Natural killer cell (primary cell): Measurements from ENCODE around the gene NRG3. TPM values are rescaled to one million over a fixed set of nuclear protein-coding genes. Genes with fewer than 3 reads are reported as not detected.

ENCODE experiments used
- ATAC-seq, 3 donors: fragments of 150-1000 bp in 2 of 3; fragments of 200-7000 bp in 1 of 3; cut with Tn5 transposase; 1 replicate in 1 of 3; 2 replicates in 2 of 3; pipeline ENCODE4 v1.10.0; 2021; ENCODE audit warnings: mild to moderate bottlenecking in 2 of 3, moderate library complexity in 2 of 3
- DNase-seq, 2 donors: peaks; one replicate each; pipeline versions ENCODE4 v3.0.0 to v3.0.0-alpha.2; 2013 to 2021; ENCODE audit warnings: mixed read lengths in 1 of 2
- H3K27ac ChIP-seq: one replicate; pipeline ENCODE4 v1.5.1; 2013; ENCODE audit warnings: mild to moderate bottlenecking, low read length
- H3K27me3 ChIP-seq: one replicate; pipeline ENCODE4 v1.6.1; 2013; ENCODE audit warnings: low read length; ENCODE audit not compliant: control insufficient read depth, insufficient read depth
- H3K36me3 ChIP-seq: one replicate; pipeline ENCODE4 v1.6.1; 2013; ENCODE audit warnings: low read length; ENCODE audit not compliant: control insufficient read depth, insufficient read depth
- H3K4me1 ChIP-seq: one replicate; pipeline ENCODE4 v1.6.1; 2013; ENCODE audit warnings: low read length; ENCODE audit not compliant: control insufficient read depth, insufficient read depth
- H3K4me3 ChIP-seq: one replicate; pipeline ENCODE4 v1.5.1; 2013; ENCODE audit warnings: low read length
- H3K9me3 ChIP-seq: one replicate; pipeline ENCODE4 v1.6.1; 2013; ENCODE audit warnings: low read length; ENCODE audit not compliant: control insufficient read depth, insufficient read depth
- H3K27ac Mint-ChIP-seq, 2 donors: one replicate each; pipeline ENCODE4 v1.8.0; 2022; ENCODE audit warnings: mild to moderate bottlenecking in 2 of 2, mixed read lengths in 2 of 2, moderate library complexity in 1 of 2
- H3K27me3 Mint-ChIP-seq, 2 donors: one replicate each; pipeline ENCODE4 v1.8.0; 2022; ENCODE audit warnings: low read depth in 2 of 2, mixed read lengths in 2 of 2
- H3K36me3 Mint-ChIP-seq: one replicate; pipeline ENCODE4 v1.8.0; 2022; ENCODE audit warnings: mixed read lengths
- H3K4me1 Mint-ChIP-seq, 2 donors: one replicate each; pipeline ENCODE4 v1.8.0; 2022; ENCODE audit warnings: mixed read lengths in 2 of 2
- H3K4me3 Mint-ChIP-seq: one replicate; pipeline ENCODE4 v1.8.0; 2022; ENCODE audit warnings: mild to moderate bottlenecking, moderate library complexity, mixed read lengths
- H3K9me3 Mint-ChIP-seq, 2 donors: one replicate each; pipeline ENCODE4 v1.8.0; 2022; ENCODE audit warnings: mixed read lengths in 2 of 2
- CTCF ChIP-seq: fragments of 200-600 bp; IDR thresholded peaks from one replicate; pipeline ENCODE4 v1.8.0; 2022; ENCODE audit warnings: antibody characterized with exemption
- WGBS: methylation state at CpG from one replicate; pipeline ENCODE4 v1.1.7; 2013; ENCODE audit warnings: missing lambda C conversion rate; ENCODE audit not compliant: insufficient coverage; 5-methylcytosine and 5-hydroxymethylcytosine counted together
- intact Hi-C: fragments of 100-400 bp; cut with micrococcal nuclease; formaldehyde crosslinking; loops from one replicate; pipeline ENCODE4 v1.14.2; 2022
- total RNA-seq, 4 donors: library from RNA; stranded (reverse); fragments of 120-200 nt in 1 of 4; gene quantifications; one replicate each; pipeline versions ENCODE4 v1.2.3 to v1.2.4, GENCODE V29; 2013 to 2022

The NRG3 gene
- total RNA-seq, 3 donors from 2014 or later (not counting 1 experiment from before 2014, with no cell fraction given), result not detected

- Mint-ChIP-seq H3K27ac (no peak overlapping the region), H3K4me3 (no peak overlapping the region), H3K9me3 (peaks cover 7 to 8% of the 10 kb centered on the region in 2 donors), H3K4me1 (no peaks in the 10 kb centered on the region), H3K36me3 (no peaks in the 10 kb centered on the region), H3K27me3 (no peaks in the 10 kb centered on the region)
- no peak for TF ChIP-seq CTCF
- Histone ChIP-seq H3K4me3 (no peak overlapping the region), H3K27ac (no peak overlapping the region), H3K4me1 (no peaks in the 10 kb centered on the region), H3K36me3 (no peaks in the 10 kb centered on the region), H3K27me3 (no peaks in the 10 kb centered on the region), H3K9me3 (no peaks in the 10 kb centered on the region)
- intact Hi-C loops, result no loop called here
- ATAC-seq (no peak), DNase-seq (no peak)
- 88% methylated on average over 1 of the region's 1 CpG for WGBS
These were observed 663.3 kb downstream of the NRG3 start for GRCh38 chr10:82538272-82538671.

- H3K36me3 Mint-ChIP-seq, result no peaks in the 10 kb centered on the region
- Histone ChIP-seq H3K9me3 (no peaks in the 10 kb centered on the region), H3K27me3 (no peaks in the 10 kb centered on the region), H3K4me1 (no peaks in the 10 kb centered on the region), H3K4me3 (no peak overlapping the region), H3K36me3 (no peaks in the 10 kb centered on the region), H3K27ac (no peak overlapping the region)
- peaks cover 14% of the 10 kb centered on the region in 2 donors for H3K9me3 Mint-ChIP-seq
- ATAC-seq (no peak), DNase-seq (no peak)
- TF ChIP-seq CTCF, result no peak
- no peak overlapping the region for H3K4me3 Mint-ChIP-seq
- H3K4me1 Mint-ChIP-seq, result no peaks in the 10 kb centered on the region
- no peak overlapping the region for H3K27ac Mint-ChIP-seq
- H3K27me3 Mint-ChIP-seq, result no peaks in the 10 kb centered on the region
- intact Hi-C loops, result no loop called here
- WGBS, result 85% methylated on average over 2 of the region's 2 CpGs
These were observed 668.6 kb downstream of the NRG3 start for GRCh38 chr10:82543631-82544030.

- DNase-seq (no peak), ATAC-seq (no peak)
- TF ChIP-seq CTCF, result no peak
- intact Hi-C loops, result no loop called here
- WGBS, result no CpG with 5 or more reads among the region's 1 CpG
- Histone ChIP-seq H3K4me1 (no peaks in the 10 kb centered on the region), H3K9me3 (no peaks in the 10 kb centered on the region), H3K4me3 (no peak overlapping the region), H3K27me3 (no peaks in the 10 kb centered on the region), H3K36me3 (no peaks in the 10 kb centered on the region), H3K27ac (no peak overlapping the region)
- no peaks in the 10 kb centered on the region for H3K27me3 Mint-ChIP-seq
- H3K4me1 Mint-ChIP-seq, result no peaks in the 10 kb centered on the region
- no peaks in the 10 kb centered on the region for H3K36me3 Mint-ChIP-seq
- peaks cover 14 to 17% of the 10 kb centered on the region in 2 donors for H3K9me3 Mint-ChIP-seq
- H3K4me3 Mint-ChIP-seq, result no peak overlapping the region
- H3K27ac Mint-ChIP-seq, result no peak overlapping the region
These were observed 669.4 kb downstream of the NRG3 start for GRCh38 chr10:82544377-82544776.

GRCh38 chr10:82551506-82551905 is 676.5 kb downstream of the NRG3 start:
- Histone ChIP-seq H3K9me3 (no peaks in the 10 kb centered on the region), H3K27ac (no peak overlapping the region), H3K36me3 (no peaks in the 10 kb centered on the region), H3K4me1 (no peaks in the 10 kb centered on the region), H3K4me3 (no peak overlapping the region), H3K27me3 (no peaks in the 10 kb centered on the region)
- TF ChIP-seq CTCF, result no peak
- H3K4me3 Mint-ChIP-seq, result no peak overlapping the region
- no peaks in the 10 kb centered on the region for H3K27me3 Mint-ChIP-seq
- ATAC-seq (no peak), DNase-seq (no peak)
- H3K4me1 Mint-ChIP-seq, result no peaks in the 10 kb centered on the region
- H3K36me3 Mint-ChIP-seq, result no peaks in the 10 kb centered on the region
- no peak overlapping the region for H3K27ac Mint-ChIP-seq
- H3K9me3 Mint-ChIP-seq, result peaks cover 11 to 13% of the 10 kb centered on the region in 2 donors
- WGBS, result 87% methylated on average over 2 of the region's 3 CpGs
- intact Hi-C loops, result no loop called here
